ENCODE measurements around the gene CRIP3.

GRCh38 chr6:43286980-43287716 lies 21.5 kb downstream of the CRIP3 start:
- TF ChIP-seq CTCF (IDR thresholded peaks at IDR 0.05 in 8 of 11, conservative IDR thresholded peaks at IDR 0.05 in 3 of 11) (peak in 2 of 11 experiments; percentile 8 to 24), POLR2A (IDR thresholded peaks at IDR 0.05) (no peak), POLR2AphosphoS5 (IDR thresholded peaks at IDR 0.05) (no peak)
